H1 (cell line): ENCODE measurements around the gene BTAF1.

Experiments used
- ATF2 ChIP-seq: IDR thresholded peaks from 2 replicates; pipeline ENCODE4 v1.6.1; 2012; ENCODE audit warnings: low read length, inconsistent platforms
- CTCF ChIP-seq, 3 experiments: IDR thresholded peaks; 1 replicate in 2 of 3; 2 replicates in 1 of 3; pipeline versions ENCODE4 v1.5.1 to v1.6.1; 2011; ENCODE audit warnings: low read length in 3 of 3, mild to moderate bottlenecking in 3 of 3, inconsistent platforms in 2 of 3, low read depth in 1 of 3, moderate library complexity in 1 of 3; ENCODE audit not compliant: insufficient read depth in 1 of 3; ENCODE audit errors: control extremely low read depth in 1 of 3
- KDM1A ChIP-seq: fragments of 200-600, 300-600 bp; sonication (generic); IDR thresholded peaks from 2 replicates; pipeline ENCODE4 v1.7.1; 2016; ENCODE audit warnings: mild to moderate bottlenecking, low read length, borderline replicate concordance
- TAF1 ChIP-seq: IDR thresholded peaks from 2 replicates; pipeline ENCODE4 v1.6.1; 2011; ENCODE audit warnings: mild to moderate bottlenecking, low read depth, low read length
- TEAD4 ChIP-seq: IDR thresholded peaks from 2 replicates; pipeline ENCODE4 v1.6.1; 2012; ENCODE audit warnings: low read depth, low read length, inconsistent platforms, mixed read lengths
- TF ChIP-seq, protein P1 (sequence below): IDR thresholded peaks from 2 replicates; pipeline ENCODE4 v1.6.1; 2012; ENCODE audit warnings: inconsistent platforms

DNA sequence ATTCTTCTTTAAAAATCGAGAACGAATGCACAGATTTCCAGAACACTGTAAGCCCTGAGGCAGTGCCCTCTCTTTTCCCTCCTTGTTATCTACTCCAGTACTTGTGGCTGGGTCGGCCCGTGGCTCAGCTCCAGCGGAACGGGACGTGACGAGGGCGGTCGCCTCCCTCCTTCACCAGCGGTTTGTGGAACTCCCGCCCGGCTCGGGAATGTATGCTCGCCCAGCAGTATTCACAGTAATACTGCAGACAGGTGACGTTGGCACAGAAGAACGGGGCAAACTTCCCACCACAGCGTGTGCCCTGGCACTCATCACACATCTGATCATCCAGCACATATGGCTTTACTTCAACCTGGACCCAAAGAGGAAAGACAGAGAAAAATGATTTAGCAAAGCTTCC lies 128.5 kb downstream of the BTAF1 start:
- TF ChIP-seq KDM1A (no peak), CTCF (IDR thresholded peaks at IDR 0.05; ENCODE audit: control extremely low read depth in 1 of 3, insufficient read depth in 1 of 3, low read depth in 1 of 3, low read length in 3 of 3) (no peak), TAF1 (no peak), ATF2 (no peak), TEAD4 (no peak)
- TF ChIP-seq, protein P1, sequence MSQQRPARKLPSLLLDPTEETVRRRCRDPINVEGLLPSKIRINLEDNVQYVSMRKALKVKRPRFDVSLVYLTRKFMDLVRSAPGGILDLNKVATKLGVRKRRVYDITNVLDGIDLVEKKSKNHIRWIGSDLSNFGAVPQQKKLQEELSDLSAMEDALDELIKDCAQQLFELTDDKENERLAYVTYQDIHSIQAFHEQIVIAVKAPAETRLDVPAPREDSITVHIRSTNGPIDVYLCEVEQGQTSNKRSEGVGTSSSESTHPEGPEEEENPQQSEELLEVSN: no peak
